GM18508 (cell line): ENCODE data around the gene CCDC85B.

Experiments used
- ATAC-seq: cut with Tn5 transposase; IDR thresholded peaks from one replicate; pipeline ENCODE4 v1.9.1; 2021; ENCODE audit warnings: moderate number of reproducible peaks; ENCODE audit not compliant: insufficient read depth, unreplicated experiment

CCDC85B gene

DNA sequence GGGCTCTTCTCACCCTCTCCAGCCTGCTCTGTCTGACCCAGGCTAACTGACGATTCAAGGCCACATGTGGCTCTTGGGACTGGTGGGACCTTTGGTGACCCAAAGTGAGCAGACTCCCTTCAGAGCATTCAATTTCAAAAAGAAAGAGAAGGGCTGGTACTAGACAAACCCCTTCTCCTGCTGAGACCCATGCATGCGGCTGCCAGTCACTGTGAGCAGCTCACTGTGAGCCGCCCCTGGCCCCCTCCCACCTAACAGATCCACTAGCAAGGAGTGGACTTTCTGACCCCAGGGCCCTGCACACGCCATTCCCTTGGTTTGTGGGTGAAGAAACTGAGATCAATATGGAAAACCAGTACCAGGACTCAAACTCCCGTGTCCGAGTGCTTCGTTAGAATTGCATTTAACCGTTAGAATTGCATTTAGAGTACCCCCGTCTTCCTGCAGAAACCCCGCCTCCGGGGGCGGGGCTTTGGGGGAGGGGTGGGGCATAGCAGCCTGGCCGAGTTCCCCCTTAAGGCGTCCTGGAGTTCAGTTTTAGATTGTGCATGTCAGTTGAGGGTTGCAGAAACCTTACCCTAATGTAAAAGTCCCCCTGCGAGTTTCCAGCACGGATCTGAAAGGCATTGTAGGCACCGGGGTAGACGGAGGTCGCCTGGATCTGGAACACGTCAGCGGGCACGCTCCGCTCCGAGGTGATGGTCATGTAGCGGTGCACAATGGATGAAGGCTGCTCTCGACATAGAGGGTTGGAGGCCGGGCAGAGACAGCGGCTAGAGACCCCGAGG is 23.0 kb upstream of the CCDC85B start:
- no peak for ATAC-seq

- ATAC-seq = no peak
Observed at GRCh38 chr11:65868076-65868667, 22.3 kb upstream of the CCDC85B start.

- ATAC-seq = no peak
Observed at GRCh38 chr11:65868907-65869306, 21.6 kb upstream of the CCDC85B start.

GRCh38 chr11:65869643-65870306 is 20.7 kb upstream of the CCDC85B start:
- no peak for ATAC-seq

DNA sequence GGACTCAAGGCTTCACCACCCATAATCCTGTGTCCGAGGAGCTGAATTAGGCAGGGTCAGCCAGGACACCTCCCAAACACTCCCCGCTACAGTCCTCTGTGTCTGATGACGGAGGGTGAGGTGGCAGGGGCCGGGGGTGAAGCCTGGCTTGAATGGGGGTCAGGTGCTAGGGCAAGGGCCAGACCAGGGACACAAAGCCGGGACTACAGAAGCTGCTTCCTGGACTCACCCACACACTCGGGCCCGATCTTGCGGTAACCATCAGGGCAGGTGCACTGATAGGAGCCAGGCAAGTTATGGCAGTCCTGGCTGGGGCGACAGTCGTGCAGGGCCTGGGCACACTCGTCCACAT is 20.2 kb upstream of the CCDC85B start:
- no peak for ATAC-seq

GRCh38 chr11:65870706-65871681 is 19.5 kb upstream of the CCDC85B start:
- ATAC-seq = no peak

DNA sequence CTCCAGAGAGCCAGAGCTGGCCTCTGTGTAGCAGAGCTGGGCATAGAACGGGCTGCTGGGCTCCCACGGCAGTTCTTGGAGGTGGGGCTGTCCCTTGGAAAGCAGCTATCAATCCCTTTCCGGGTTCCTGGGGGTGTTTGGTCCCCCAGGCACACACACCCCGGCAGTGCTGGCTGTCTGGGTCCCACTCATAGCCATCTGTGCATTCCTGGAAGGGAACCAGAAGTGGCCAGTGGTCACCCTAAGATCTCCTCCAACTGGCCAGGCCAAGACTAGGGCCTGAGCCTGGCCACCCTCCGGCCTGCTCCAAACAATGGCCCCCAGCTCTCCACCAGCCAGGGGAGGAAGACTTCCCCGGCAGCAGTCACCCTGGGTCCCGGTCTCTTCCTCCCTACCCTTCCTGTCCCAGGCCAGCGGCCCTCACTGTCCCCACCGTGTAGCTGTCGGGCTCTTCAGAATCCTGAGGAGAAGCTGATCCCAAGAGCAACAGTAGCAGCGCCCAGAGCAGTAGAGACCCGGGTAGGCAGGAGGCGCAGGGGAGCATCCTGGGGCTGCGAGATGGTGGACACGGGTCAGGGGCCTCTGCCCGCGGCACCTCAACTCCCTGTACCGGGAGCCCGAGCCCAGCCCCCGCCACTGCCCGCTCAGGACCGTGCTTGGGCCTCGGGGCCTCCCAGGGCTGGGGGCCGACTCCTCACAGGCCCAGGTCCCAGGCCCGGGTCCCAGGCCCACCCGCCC is 18.5 kb upstream of the CCDC85B start:
- no peak for ATAC-seq

DNA sequence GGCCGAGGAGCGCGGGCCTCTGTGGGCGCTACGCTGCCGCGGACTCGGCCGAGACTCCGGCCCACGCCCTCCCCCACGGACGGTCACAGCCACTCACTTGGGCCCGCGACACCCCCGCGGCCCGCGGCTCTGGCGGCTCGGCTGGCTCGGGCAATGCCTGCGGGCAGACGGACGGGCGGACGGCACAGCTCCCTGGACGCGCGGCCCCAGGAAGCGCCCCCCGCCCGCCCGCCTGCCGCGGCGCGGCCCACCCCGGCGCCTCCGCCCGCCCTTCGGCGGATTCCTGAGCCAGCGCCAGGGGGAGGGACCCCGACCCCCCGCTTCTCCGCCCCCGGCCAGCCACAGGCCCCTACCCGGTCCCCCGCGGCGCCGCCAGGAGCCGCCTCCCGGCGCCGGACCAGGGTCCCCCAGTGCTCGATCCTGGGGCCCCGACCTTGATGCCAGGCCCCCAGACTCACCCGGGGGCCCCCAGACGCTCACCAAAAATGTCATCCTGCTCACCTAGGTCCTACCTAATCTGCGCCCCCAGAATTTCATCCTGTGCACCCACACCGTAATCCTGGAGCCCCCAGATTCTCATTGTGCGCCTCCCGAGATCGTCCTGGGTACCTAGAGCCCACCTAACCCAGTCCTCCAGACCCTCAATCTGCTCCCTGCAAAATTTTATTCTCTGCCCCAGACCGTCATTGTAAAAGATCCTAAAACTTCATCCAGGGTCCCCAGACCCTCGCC is 17.7 kb upstream of the CCDC85B start, which contains the start of gene EFEMP2:
Gene EFEMP2, minus strand, starts transcription at position 215 of the 732 bp plus-strand sequence. CDS start 446 bp downstream, outside the sequence.
- ATAC-seq = no peak

DNA sequence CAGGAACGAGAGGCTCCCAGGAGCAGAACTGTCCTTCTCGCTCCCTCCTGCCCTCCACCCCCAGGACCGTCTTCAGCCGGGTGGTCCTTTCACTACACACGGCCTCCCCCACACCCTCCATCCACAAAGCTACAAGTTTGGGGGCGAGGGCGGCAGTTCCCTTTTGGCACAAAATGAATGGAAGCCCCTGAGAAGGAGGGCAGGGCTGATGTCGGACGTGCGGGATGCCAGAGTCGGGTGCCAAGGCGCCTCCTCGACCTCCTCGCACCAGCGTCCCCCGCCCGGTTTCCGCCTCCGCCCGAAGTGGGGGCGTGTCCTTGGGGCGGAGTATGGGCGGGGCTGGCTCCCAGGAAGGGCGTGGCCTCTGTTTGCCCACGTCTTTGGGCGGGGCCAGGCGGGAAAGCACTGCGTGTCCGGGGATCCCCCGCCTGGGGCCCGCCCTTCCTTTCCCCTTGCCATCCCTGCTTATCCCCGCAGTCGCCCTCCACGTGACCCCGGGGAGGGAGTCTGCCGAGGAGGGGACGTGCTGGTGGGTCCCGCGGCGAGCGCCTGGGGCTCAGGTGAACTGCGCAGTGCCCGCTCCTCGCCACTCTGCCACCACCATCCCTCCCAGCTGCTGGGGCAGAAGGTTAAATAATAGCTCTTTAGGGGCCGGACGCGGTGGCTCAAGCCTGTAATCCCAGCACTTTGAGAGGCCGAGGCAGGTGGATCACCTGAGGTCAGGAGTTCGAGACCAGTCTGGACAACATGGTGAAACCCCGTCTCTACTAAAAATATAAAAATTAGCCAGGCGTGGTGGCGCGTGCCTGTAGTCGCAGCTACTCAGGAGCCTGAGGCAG is 16.9 kb upstream of the CCDC85B start:
- no peak for ATAC-seq

DNA sequence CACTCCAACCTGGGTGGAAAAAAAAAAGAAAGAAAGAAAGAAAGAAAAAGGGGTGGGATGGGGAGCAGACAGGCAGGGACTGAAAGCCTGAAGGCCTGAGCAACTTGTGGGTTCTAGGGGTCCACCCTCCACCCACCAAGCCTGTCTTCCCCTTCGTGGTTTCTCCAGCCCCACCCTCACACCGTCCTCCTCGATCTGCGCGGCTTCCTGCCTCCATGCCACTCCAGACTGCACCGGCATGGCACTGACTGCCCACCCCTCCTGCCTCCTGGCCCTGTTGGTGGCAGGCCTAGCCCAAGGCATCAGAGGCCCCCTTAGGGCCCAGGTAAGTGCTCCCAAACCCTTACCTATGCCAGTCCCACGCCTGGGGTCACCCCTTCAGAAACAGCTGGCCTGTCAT is 10.9 kb upstream of the CCDC85B start, which contains the start of gene CTSW:
Gene CTSW, plus strand, starts transcription at position 221 of the 400 bp plus-strand sequence. Its CDS starts 18 bp downstream, at position 239.
- ATAC-seq = no peak

DNA sequence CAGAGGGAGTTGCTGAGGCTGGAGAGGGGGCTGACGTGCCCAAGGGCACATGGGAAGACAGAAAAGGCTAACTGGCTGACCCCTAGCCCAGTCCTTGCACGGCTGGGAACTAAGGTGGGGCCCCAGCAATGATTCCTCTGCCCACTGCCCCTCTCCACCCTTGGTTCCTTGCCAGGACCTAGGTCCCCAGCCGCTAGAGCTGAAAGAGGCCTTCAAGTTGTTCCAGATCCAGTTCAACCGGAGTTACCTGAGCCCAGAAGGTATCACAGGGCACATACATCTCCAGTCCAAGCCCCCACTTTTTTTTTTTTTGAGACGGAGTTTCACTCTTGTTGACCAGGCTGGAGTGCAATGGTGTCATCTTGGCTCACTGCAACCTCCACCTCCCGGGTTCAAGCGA is 10.4 kb upstream of the CCDC85B start:
- no peak for ATAC-seq

DNA sequence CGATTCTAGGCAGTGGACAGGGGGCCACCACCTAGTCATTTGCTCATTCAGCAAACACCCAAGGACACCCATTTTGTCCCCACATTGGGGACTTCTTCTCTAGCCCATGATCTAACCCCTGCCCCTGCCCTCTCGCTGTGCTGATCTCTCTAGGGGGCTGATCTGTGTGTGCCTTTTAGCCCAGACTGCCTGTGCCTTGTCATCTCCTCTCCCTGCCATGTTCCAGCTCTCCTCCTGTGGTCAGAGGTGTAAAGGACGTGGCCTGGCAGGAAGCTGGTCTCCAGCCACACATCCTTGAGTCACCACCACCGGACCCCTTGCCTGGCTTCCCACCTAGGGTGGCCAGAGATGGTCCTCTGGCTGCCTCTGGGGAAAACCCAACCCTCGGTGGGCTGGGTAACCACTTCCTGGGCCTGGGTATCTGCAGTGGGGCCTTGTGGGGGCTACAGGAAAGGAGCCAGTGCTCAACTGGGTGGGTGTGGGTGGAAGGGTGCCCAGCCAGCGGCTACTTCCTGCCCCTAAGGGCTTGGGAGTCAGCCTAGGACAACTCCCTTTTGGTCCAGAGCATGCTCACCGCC is 9.5 kb upstream of the CCDC85B start:
- no peak for ATAC-seq

DNA sequence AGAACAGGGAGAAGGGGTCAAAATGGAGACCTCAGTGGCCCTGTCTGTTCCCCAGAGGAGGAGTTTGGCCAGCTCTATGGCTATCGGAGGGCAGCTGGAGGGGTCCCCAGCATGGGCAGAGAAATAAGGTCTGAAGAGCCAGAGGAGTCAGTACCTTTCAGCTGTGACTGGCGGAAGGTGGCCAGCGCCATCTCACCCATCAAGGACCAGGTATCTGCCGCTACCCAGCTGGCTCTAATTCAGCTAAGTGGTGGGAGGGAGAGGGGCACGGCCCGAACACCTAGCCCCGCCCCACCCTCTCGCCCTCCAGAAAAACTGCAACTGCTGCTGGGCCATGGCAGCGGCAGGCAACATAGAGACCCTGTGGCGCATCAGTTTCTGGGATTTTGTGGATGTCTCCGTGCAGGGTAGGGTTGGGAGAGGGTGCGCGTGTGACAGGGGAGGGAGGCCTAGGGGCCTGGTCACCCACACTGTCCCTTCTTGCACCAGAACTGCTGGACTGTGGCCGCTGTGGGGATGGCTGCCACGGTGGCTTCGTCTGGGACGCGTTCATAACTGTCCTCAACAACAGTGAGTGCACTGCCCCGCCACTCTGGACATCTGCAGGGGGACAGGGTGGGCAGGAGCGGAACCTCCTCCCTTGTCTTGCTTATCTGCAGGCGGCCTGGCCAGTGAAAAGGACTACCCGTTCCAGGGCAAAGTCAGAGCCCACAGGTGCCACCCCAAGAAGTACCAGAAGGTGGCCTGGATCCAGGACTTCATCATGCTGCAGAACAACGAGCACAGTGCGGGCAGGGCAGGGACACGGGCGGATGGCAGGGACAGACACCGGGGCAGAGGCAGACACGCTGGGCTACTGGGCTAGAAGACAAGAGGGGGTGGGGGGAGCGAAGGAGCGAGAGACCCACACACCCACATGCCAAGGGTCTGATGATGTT is 8.1 kb upstream of the CCDC85B start:
- ATAC-seq = no peak

GRCh38 chr11:65883058-65883761 is 7.3 kb upstream of the CCDC85B start:
- ATAC-seq = no peak

DNA sequence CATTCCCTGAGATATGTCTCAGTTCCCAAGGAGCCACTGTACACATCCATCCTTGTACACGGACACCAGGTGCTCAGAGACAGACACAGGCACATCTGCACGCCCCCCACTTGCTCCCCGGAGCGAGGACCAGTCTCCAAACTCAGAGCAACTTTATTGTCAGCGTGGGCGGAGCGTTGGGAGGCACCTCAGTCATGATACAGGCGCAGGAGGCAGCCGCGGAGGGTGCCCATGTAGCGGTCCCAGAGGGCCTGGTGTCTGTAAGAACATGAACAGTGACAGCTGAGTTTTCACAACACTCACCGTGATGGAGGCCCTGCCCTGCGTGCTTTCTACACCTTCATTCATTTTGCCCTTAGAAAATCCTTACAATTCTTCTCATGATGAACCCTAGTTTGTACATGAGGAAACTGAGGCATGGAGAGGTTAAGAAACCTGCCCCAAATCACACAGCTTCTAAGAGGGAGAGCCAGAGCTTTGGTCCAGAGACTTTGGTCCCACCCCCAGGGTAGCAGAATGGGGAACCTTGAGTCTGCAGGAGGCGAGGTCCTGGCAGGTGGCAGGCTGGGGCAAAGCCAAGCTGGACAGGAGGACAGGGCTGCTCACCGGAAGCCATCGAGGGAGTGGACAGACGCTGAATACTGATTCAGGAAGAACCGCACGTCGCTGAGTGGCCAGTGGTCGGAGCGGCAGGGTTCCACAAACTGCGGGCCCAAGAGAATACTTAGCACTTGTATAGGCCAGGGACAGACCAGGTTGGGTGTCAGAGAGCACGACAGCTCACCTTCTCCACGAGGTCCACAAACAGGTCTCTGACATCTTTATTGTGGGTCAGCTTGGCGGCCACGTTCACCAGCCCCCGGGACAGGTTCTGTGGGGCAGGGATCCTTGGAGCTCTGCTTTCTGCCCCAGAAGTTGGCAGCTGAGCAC is 6.4 kb upstream of the CCDC85B start:
- ATAC-seq = no peak
